RCC 7860 (cell line): ENCODE measurements around the gene TOR4A.

Experiments
- DNase-seq: peaks from one replicate; pipeline ENCODE4 v3.0.0-alpha.2; 2015; ENCODE audit warnings: low spot score
- FAIRE-seq: peaks from 2 replicates; lab custom pipeline; 2012; peaks lifted over from hg19 to GRCh38; lab: Jason Lieb, UNC

TOR4A gene

GRCh38 chr9:137304383-137305059, 27.0 kb downstream of the TOR4A start:
- DNase-seq (no peak), FAIRE-seq (no peak)

- DNase-seq (no peak), FAIRE-seq (no peak)
These were observed 27.7 kb downstream of the TOR4A start for GRCh38 chr9:137305060-137305797.

GRCh38 chr9:137305798-137306065, 28.2 kb downstream of the TOR4A start:
- FAIRE-seq (no peak), DNase-seq (no peak)

- no peak for DNase-seq
- FAIRE-seq: no peak
These were observed 28.7 kb downstream of the TOR4A start for GRCh38 chr9:137306066-137306849.

- FAIRE-seq (no peak), DNase-seq (no peak)
These were observed 29.3 kb downstream of the TOR4A start for GRCh38 chr9:137306850-137307254.

GRCh38 chr9:137307255-137308056, 29.9 kb downstream of the TOR4A start:
- DNase-seq (no peak), FAIRE-seq (no peak)

GRCh38 chr9:137308057-137308619, 30.6 kb downstream of the TOR4A start:
- FAIRE-seq (no peak), DNase-seq (no peak)

GRCh38 chr9:137309368-137310188, 32.1 kb downstream of the TOR4A start:
- FAIRE-seq: no peak

GRCh38 chr9:137310189-137311052, 32.9 kb downstream of the TOR4A start:
- DNase-seq (no peak), FAIRE-seq (no peak)

More at GRCh38 chr9:137309368-137310188, 32.1 kb downstream of the TOR4A start:
- no peak for DNase-seq

GRCh38 chr9:137311171-137311985, 33.9 kb downstream of the TOR4A start:
- DNase-seq: no peak
- no peak for FAIRE-seq

GRCh38 chr9:137311986-137312851, 34.7 kb downstream of the TOR4A start:
- FAIRE-seq (no peak), DNase-seq (no peak)

GRCh38 chr9:137312852-137313325, 35.4 kb downstream of the TOR4A start:
- DNase-seq: no peak
- FAIRE-seq: no peak

GRCh38 chr9:137313326-137313936, 35.9 kb downstream of the TOR4A start:
- no peak for DNase-seq
- no peak for FAIRE-seq

GRCh38 chr9:137313956-137314560, 36.5 kb downstream of the TOR4A start:
- DNase-seq: no peak
- FAIRE-seq: no peak

- DNase-seq (no peak), FAIRE-seq (no peak)
These were observed 37.3 kb downstream of the TOR4A start for GRCh38 chr9:137314561-137315560.
